A673 (cell line): ENCODE measurements around the gene SERPINF2.

Experiments
- EZH2 ChIP-seq: fragments of 200-600 bp; sonication (generic); IDR thresholded peaks from 2 replicates; pipeline ENCODE4 v1.6.1; 2017; ENCODE audit warnings: borderline replicate concordance, low read depth, mild to moderate bottlenecking, mixed read lengths, antibody characterized with exemption, low read length; ENCODE audit not compliant: poor library complexity, severe bottlenecking
- TF ChIP-seq, protein P1 (sequence below): fragments of 300-800, 200-600 bp; sonication (generic); conservative IDR thresholded peaks from 2 replicates; pipeline ENCODE4 v1.5.1; 2017; ENCODE audit warnings: low read depth, mild to moderate bottlenecking, antibody characterized with exemption, low read length, moderate library complexity, mixed read lengths

DNA sequence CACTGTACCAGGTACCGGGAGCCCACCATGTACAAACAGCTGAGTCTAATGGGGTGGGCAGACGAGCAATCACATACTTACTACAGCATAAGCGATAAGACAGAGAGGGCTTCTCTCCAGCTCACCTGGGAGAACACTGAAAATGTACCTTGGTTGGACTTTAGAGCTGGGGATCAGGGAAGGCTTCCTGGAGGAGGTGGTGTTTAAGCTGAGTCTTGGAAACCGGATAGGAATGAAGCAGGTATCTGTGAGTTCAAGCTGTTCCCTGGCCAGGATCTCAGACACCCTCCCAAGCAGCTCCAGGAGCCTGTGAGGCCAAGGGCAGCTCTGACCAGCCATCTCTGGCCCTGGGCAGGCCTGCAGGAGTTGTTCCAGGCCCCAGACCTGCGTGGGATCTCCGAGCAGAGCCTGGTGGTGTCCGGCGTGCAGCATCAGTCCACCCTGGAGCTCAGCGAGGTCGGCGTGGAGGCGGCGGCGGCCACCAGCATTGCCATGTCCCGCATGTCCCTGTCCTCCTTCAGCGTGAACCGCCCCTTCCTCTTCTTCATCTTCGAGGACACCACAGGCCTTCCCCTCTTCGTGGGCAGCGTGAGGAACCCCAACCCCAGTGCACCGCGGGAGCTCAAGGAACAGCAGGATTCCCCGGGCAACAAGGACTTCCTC is 11.2 kb downstream of the SERPINF2 start:
- TF ChIP-seq, protein P1, sequence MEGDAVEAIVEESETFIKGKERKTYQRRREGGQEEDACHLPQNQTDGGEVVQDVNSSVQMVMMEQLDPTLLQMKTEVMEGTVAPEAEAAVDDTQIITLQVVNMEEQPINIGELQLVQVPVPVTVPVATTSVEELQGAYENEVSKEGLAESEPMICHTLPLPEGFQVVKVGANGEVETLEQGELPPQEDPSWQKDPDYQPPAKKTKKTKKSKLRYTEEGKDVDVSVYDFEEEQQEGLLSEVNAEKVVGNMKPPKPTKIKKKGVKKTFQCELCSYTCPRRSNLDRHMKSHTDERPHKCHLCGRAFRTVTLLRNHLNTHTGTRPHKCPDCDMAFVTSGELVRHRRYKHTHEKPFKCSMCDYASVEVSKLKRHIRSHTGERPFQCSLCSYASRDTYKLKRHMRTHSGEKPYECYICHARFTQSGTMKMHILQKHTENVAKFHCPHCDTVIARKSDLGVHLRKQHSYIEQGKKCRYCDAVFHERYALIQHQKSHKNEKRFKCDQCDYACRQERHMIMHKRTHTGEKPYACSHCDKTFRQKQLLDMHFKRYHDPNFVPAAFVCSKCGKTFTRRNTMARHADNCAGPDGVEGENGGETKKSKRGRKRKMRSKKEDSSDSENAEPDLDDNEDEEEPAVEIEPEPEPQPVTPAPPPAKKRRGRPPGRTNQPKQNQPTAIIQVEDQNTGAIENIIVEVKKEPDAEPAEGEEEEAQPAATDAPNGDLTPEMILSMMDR, result no peak
- no peak for TF ChIP-seq EZH2
